ENCODE measurements around the gene TNIP1. TPM values are rescaled to one million over a fixed set of nuclear protein-coding genes. Genes with fewer than 3 reads are reported as not detected.

The TNIP1 gene
- total RNA-seq, 1 experiment from 2014 or later, result 339 TPM

DNA sequence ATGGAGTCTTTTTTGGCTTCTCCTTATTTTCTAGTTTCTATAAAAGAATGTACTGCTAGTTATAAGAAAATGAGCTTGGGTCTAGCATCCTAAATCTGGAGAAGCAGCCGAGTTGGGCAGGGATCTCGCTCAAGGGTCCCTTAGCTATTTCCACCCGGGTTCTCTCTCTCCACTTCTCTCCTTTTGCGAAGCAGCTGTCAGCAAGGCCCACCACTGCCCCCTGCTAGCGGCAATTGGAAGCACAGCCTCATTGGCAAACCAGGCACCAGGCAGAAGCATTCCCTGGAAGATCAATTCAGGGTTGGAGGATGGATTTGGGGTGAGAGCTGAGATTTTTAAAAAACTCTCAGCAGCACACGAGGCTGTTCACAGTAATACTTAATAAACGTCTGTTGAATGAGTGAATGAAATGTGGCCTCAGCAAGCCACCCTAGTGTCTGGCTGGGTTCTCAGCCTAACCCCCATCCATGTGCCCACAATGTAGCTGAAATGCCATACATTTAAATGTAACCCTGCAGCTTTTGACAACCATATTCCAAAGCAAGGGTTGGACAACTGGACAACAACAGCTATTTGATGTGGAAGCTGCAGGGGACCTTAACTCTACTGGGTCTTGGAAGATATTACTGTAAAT is 34.6 kb upstream of the TNIP1 start:
- intact Hi-C loops (cut with micrococcal nuclease; ENCODE audit: unreplicated experiment), result loop anchor here (1.0 to 2.0 kb wide), 4 partner anchors 33 to 314 kb away; no protein-coding TSS in a partner anchor
- peaks cover 9% of the 10 kb centered on the region for H3K4me1 Mint-ChIP-seq (ENCODE audit: low read depth, unreplicated experiment)
- H3K9me3 Mint-ChIP-seq (ENCODE audit: low read depth, unreplicated experiment), result no peaks in the 10 kb centered on the region
- no peak overlapping the region for H3K4me3 Mint-ChIP-seq (ENCODE audit: low read depth, unreplicated experiment)
- CTCF ChIA-PET, result interaction anchor here (0.5 to 6.8 kb wide), 19 partner anchors 9 to 536 kb away, joined by 3 to 140 read pairs (median 6); partner anchors contain the start of gene TNIP1
- no peaks in the 10 kb centered on the region for H3K36me3 Mint-ChIP-seq (ENCODE audit: insufficient read depth, unreplicated experiment)
- H3K27me3 Mint-ChIP-seq (ENCODE audit: unreplicated experiment), result no peaks in the 10 kb centered on the region
- H3K27ac Mint-ChIP-seq (ENCODE audit: unreplicated experiment), result no peak overlapping the region
- no TSS peak for BruUV-seq (replicated peaks)
- peak; percentile 90 for DNase-seq
- TF ChIP-seq CTCF (IDR thresholded peaks at IDR 0.05; ENCODE audit: unreplicated experiment), result peak; percentile 98

- Mint-ChIP-seq H3K27me3 (ENCODE audit: unreplicated experiment) (no peaks in the 10 kb centered on the region), H3K36me3 (ENCODE audit: insufficient read depth, unreplicated experiment) (no peaks in the 10 kb centered on the region), H3K9me3 (ENCODE audit: low read depth, unreplicated experiment) (no peaks in the 10 kb centered on the region), H3K27ac (ENCODE audit: unreplicated experiment) (peak overlapping the region; percentile 24), H3K4me1 (ENCODE audit: low read depth, unreplicated experiment) (peaks cover 10% of the 10 kb centered on the region), H3K4me3 (ENCODE audit: low read depth, unreplicated experiment) (no peak overlapping the region)
- DNase-seq, result no peak
- no peak for TF ChIP-seq CTCF (IDR thresholded peaks at IDR 0.05; ENCODE audit: unreplicated experiment)
- CTCF ChIA-PET, result interaction anchor here (0.5 to 6.8 kb wide), 3 partner anchors 32 to 72 kb away, joined by 5 to 140 read pairs (median 6); partner anchors contain the start of gene TNIP1
- BruUV-seq (replicated peaks), result no TSS peak
- intact Hi-C loops (cut with micrococcal nuclease; ENCODE audit: unreplicated experiment), result loop anchor here (2.0 kb wide), 1 partner anchor 31 kb away; no protein-coding TSS in a partner anchor
Observed at GRCh38 chr5:151113651-151114050, 32.8 kb upstream of the TNIP1 start.

DNA sequence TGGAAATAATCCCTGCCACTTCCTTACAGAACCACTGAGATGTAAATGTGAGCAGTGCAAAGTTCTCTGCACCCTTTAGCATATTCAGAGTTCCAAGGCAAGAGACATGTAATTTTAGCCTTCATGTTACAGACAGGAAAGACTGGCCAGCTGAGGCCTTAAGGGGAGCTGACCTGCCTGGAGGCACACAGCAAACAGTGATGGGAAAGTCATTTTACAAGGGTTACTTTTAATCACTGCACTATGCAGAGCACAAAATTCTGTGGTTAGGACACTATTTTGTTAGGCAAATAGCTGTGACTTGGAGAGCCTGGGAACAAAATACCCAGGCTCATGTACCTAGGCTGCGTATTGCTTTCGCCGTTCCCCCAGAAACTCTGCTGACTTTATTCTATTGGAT is 30.2 kb upstream of the TNIP1 start:
- peaks cover 37% of the 10 kb centered on the region for H3K4me1 Mint-ChIP-seq (ENCODE audit: low read depth, unreplicated experiment)
- DNase-seq, result no peak
- no peak for TF ChIP-seq CTCF (IDR thresholded peaks at IDR 0.05; ENCODE audit: unreplicated experiment)
- no peak overlapping the region for H3K27ac Mint-ChIP-seq (ENCODE audit: unreplicated experiment)
- no peaks in the 10 kb centered on the region for H3K36me3 Mint-ChIP-seq (ENCODE audit: insufficient read depth, unreplicated experiment)
- no peak overlapping the region for H3K4me3 Mint-ChIP-seq (ENCODE audit: low read depth, unreplicated experiment)
- CTCF ChIA-PET, result interaction anchor here (1.3 kb wide), 1 partner anchor 59 kb away, joined by 3 read pairs; no protein-coding TSS in a partner anchor
- no peaks in the 10 kb centered on the region for H3K27me3 Mint-ChIP-seq (ENCODE audit: unreplicated experiment)
- intact Hi-C loops (cut with micrococcal nuclease; ENCODE audit: unreplicated experiment), result no loop called here
- no peaks in the 10 kb centered on the region for H3K9me3 Mint-ChIP-seq (ENCODE audit: low read depth, unreplicated experiment)
- BruUV-seq (replicated peaks), result no TSS peak

DNA sequence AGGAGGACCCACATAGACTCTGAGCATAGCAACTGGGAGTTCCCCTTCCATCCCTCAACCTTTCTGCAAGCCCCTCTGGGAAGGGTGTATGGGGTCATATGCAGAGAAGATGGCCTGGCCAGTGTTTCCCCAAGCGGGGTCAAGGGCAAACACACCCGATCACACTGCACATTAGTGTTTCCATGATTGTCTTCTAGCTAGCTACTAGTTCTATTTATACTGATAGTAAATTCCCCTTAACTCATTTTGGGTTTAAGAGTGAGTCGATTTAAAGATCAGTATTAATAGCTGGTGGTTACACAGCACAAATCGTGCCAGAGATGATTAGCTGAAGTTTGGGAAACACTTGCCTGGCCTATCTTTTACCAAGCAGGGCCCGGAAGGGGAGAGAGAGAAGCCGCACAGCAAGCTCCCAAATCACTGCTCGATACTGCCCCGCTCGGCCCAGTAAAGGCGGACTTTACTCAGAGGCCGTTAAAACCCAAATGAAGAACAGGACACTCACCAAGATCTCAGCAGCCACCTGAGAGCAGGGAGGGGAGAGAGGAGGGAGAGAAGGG is 29.4 kb upstream of the TNIP1 start:
- intact Hi-C loops (cut with micrococcal nuclease; ENCODE audit: unreplicated experiment), result no loop called here
- no peak for DNase-seq
- Mint-ChIP-seq H3K36me3 (ENCODE audit: insufficient read depth, unreplicated experiment) (no peaks in the 10 kb centered on the region), H3K9me3 (ENCODE audit: low read depth, unreplicated experiment) (no peaks in the 10 kb centered on the region), H3K27ac (ENCODE audit: unreplicated experiment) (no peak overlapping the region), H3K4me3 (ENCODE audit: low read depth, unreplicated experiment) (no peak overlapping the region), H3K27me3 (ENCODE audit: unreplicated experiment) (no peaks in the 10 kb centered on the region), H3K4me1 (ENCODE audit: low read depth, unreplicated experiment) (peaks cover 37% of the 10 kb centered on the region)
- BruUV-seq (replicated peaks), result no TSS peak
- TF ChIP-seq CTCF (IDR thresholded peaks at IDR 0.05; ENCODE audit: unreplicated experiment), result no peak
- CTCF ChIA-PET, result interaction anchor here (0.6 to 1.4 kb wide), 3 partner anchors 35 to 845 kb away, joined by 3 read pairs; no protein-coding TSS in a partner anchor

All from Calu3 (cell line).